GM12878 (cell line): Measurements from ENCODE around the gene PPM1E. TPM values are rescaled to one million over a fixed set of nuclear protein-coding genes. Genes with fewer than 3 reads are reported as not detected.

Source experiments
- ATAC-seq: fragments of 200-7000 bp; cut with Tn5 transposase; 3 replicates; pipeline ENCODE4 v1.9.1; 2020; ENCODE audit warnings: mild to moderate bottlenecking, moderate library complexity
- BruUV-seq: library from RNA; stranded (reverse); fragments of 400-500 nt; replicated peaks from 2 replicates; lab custom pipeline; 2021; lab: Mats Ljungman, UMichigan
- CTCF ChIA-PET: fragments of 300-600 bp; sonication (Branson Sonifier 250); formaldehyde crosslinking; extraction: SDS; loops from one replicate; lab custom pipeline; 2021; ENCODE audit warnings: inconsistent platforms; lab: Yijun Ruan, JAX
- POLR2A ChIA-PET: fragments of 350-600 bp; formaldehyde crosslinking; extraction: SDS; loops from one replicate; lab custom pipeline; 2021; ENCODE audit warnings: inconsistent platforms; lab: Charles Lee
- RAD21 ChIA-PET: fragments of 300-600 bp; sonication (Branson Sonifier 250); formaldehyde crosslinking; loops from one replicate; lab custom pipeline; 2023; ENCODE audit warnings: antibody characterized with exemption; ENCODE audit not compliant: unreplicated experiment; lab: Charles Lee
- SMC1A ChIA-PET: fragments of 300-600 bp; sonication (Branson Sonifier 250); formaldehyde crosslinking; loops from one replicate; lab custom pipeline; 2023; ENCODE audit not compliant: unreplicated experiment, uncharacterized antibody; lab: Charles Lee
- DNase-seq: peaks from one replicate; pipeline ENCODE4 v3.0.0-alpha.2; 2011; ENCODE audit warnings: low read depth, low spot score
- FAIRE-seq: peaks from 3 replicates; lab custom pipeline; 2011; peaks lifted over from hg19 to GRCh38; lab: Jason Lieb, UNC
- H2AFZ ChIP-seq: 2 replicates; pipeline ENCODE4 v1.6.0; 2011; ENCODE audit warnings: low read depth, low read length, control low read depth; ENCODE audit not compliant: control insufficient read depth
- H3K27ac ChIP-seq: 2 replicates; pipeline ENCODE4 v1.5.1; 2011; ENCODE audit warnings: control low read depth; ENCODE audit not compliant: control insufficient read depth, insufficient read depth
- H3K27me3 ChIP-seq, 2 experiments: replicated peaks in 1 of 2; 2 replicates each; pipeline versions ENCODE4 v1.6.0 to v1.6.1; 2011; ENCODE audit warnings: low read length in 1 of 2; ENCODE audit not compliant: control insufficient read depth in 2 of 2, insufficient read depth in 2 of 2
- H3K36me3 ChIP-seq, 2 experiments: 2 replicates each; pipeline ENCODE4 v1.5.1; 2011; ENCODE audit warnings: low read length in 1 of 2; ENCODE audit not compliant: control insufficient read depth in 2 of 2, insufficient read depth in 2 of 2
- H3K4me1 ChIP-seq: 2 replicates; pipeline ENCODE4 v1.6.1; 2011; ENCODE audit warnings: mild to moderate bottlenecking, low read length, moderate library complexity, mixed read lengths; ENCODE audit not compliant: control insufficient read depth, insufficient read depth
- H3K4me2 ChIP-seq: 2 replicates; pipeline ENCODE4 v1.6.0; 2011; ENCODE audit warnings: control low read depth; ENCODE audit not compliant: control insufficient read depth, insufficient read depth
- H3K4me3 ChIP-seq: fragments of 200-600 bp; sonication (generic); 2 replicates; pipeline ENCODE4 v1.5.1; 2016
- H3K79me2 ChIP-seq: 2 replicates; pipeline ENCODE4 v1.6.0; 2011; ENCODE audit warnings: low read length; ENCODE audit not compliant: control insufficient read depth, insufficient read depth
- H3K9ac ChIP-seq: 2 replicates; pipeline ENCODE4 v1.8.0; 2011; ENCODE audit warnings: low read length, control low read depth, mixed read lengths; ENCODE audit not compliant: control insufficient read depth, insufficient read depth
- H3K9me3 ChIP-seq: replicated peaks from 3 replicates; pipeline ENCODE4 v1.5.1; 2011; ENCODE audit warnings: mild to moderate bottlenecking, low read length; ENCODE audit not compliant: control insufficient read depth, insufficient read depth
- H4K20me1 ChIP-seq: 2 replicates; pipeline ENCODE4 v1.6.0; 2011; ENCODE audit not compliant: control insufficient read depth, insufficient read depth
- CBFB ChIP-seq: IDR thresholded peaks from 2 replicates; pipeline ENCODE4 v1.6.1; 2016; ENCODE audit warnings: antibody characterized with exemption, low read depth
- CHD4 ChIP-seq: fragments of 200-600 bp; sonication (generic); IDR thresholded peaks from 2 replicates; pipeline ENCODE4 v1.6.1; 2016; ENCODE audit warnings: mild to moderate bottlenecking
- HDAC2 ChIP-seq: fragments of 200-600 bp; sonication (generic); IDR thresholded peaks from 2 replicates; pipeline ENCODE4 v1.6.1; 2017
- RB1 ChIP-seq: fragments of 450-650 bp; formaldehyde crosslinking; IDR thresholded peaks from 2 replicates; pipeline ENCODE4 v1.6.1; 2017; ENCODE audit warnings: mild to moderate bottlenecking, borderline replicate concordance
- WGBS: methylation state at CpG from one replicate; pipeline ENCODE4 v1.1.6; 2016; ENCODE audit warnings: low lambda C conversion rate; ENCODE audit not compliant: insufficient replicate concordance, insufficient coverage; ENCODE audit errors: missing lambda C conversion rate; 5-methylcytosine and 5-hydroxymethylcytosine counted together
- in situ Hi-C: fragments of 300-500 bp; cut with MboI; formaldehyde crosslinking; loops from 9 replicates; pipeline ENCODE4 v1.14.3; 2018; ENCODE audit warnings: mixed read lengths
- intact Hi-C: fragments of 100-400 bp; cut with micrococcal nuclease; formaldehyde crosslinking; loops from one replicate; pipeline ENCODE4 v1.14.2; 2022; ENCODE audit not compliant: unreplicated experiment
- polyA plus RNA-seq, 11 experiments: library from polyadenylated mRNA; depleted of rRNA in 4 of 11; unstranded in 6 of 11; stranded (reverse) in 5 of 11; fragments of >200 nt; fragmentation: Nextera tagmentation in 4 of 11; fragmentation: Illumina TruSeq in 1 of 11; extraction: Ambion mirVana in 4 of 11; extraction: Trizol in 1 of 11; gene quantifications; 1 replicate in 1 of 11; 2 replicates in 10 of 11; pipeline versions ENCODE4 v1.2.1 to v1.2.3, GENCODE V29; 2011 to 2016; ENCODE audit warnings: inconsistent platforms in 2 of 11, missing spikeins in 2 of 11, low read depth in 1 of 11
- total RNA-seq, 4 experiments: library from RNA; depleted of rRNA in 3 of 4; stranded (reverse); fragments of >200 nt in 3 of 4; fragmentation: Illumina TruSeq in 1 of 4; extraction: Trizol in 1 of 4; gene quantifications; 2 replicates each; pipeline versions ENCODE4 v1.2.1 to v1.2.3, GENCODE V29; 2013 to 2021
- TF ChIP-seq, protein P1 (sequence below): fragments of 450-650 bp; IDR thresholded peaks from 2 replicates; pipeline ENCODE4 v1.6.1; 2017; ENCODE audit warnings: antibody characterized with exemption, mild to moderate bottlenecking, moderate library complexity

Gene PPM1E
- total and polyA plus RNA-seq, 10 of the 15 experiments (the other 5 are each of a cell fraction or from before 2014, with no cell fraction given) = 0.07 to 0.28 (median 0.16) TPM

- no peak overlapping the region for H3K27ac ChIP-seq
- RAD21 ChIA-PET = no interaction called here
- CTCF ChIA-PET = no interaction called here
- no peaks in the 10 kb centered on the region for H3K4me1 ChIP-seq
- SMC1A ChIA-PET = interaction anchor here (1.4 kb wide), 1 partner anchor 171 kb away, joined by 3 read pairs; no protein-coding TSS in a partner anchor
- no peak overlapping the region for H2AFZ ChIP-seq
- no peaks in the 10 kb centered on the region for H3K79me2 ChIP-seq
- no TSS peak for BruUV-seq
- TF ChIP-seq, protein P1, sequence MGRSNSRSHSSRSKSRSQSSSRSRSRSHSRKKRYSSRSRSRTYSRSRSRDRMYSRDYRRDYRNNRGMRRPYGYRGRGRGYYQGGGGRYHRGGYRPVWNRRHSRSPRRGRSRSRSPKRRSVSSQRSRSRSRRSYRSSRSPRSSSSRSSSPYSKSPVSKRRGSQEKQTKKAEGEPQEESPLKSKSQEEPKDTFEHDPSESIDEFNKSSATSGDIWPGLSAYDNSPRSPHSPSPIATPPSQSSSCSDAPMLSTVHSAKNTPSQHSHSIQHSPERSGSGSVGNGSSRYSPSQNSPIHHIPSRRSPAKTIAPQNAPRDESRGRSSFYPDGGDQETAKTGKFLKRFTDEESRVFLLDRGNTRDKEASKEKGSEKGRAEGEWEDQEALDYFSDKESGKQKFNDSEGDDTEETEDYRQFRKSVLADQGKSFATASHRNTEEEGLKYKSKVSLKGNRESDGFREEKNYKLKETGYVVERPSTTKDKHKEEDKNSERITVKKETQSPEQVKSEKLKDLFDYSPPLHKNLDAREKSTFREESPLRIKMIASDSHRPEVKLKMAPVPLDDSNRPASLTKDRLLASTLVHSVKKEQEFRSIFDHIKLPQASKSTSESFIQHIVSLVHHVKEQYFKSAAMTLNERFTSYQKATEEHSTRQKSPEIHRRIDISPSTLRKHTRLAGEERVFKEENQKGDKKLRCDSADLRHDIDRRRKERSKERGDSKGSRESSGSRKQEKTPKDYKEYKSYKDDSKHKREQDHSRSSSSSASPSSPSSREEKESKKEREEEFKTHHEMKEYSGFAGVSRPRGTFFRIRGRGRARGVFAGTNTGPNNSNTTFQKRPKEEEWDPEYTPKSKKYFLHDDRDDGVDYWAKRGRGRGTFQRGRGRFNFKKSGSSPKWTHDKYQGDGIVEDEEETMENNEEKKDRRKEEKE = no peak
- no peak for TF ChIP-seq CHD4
- no peak for TF ChIP-seq RB1
- TF ChIP-seq CBFB = no peak
- TF ChIP-seq HDAC2 = no peak
- TF ChIP-seq, all 136 proteins: peak for 0
- no peaks in the 10 kb centered on the region for H4K20me1 ChIP-seq
- H3K4me3 ChIP-seq = no peak overlapping the region
- intact Hi-C loops = no loop called here
- H3K36me3 ChIP-seq = no peaks in the 10 kb centered on the region
- DNase-seq (no peak), ATAC-seq (no peak), FAIRE-seq (no peak)
- H3K4me2 ChIP-seq = no peak overlapping the region
- in situ Hi-C loops = no loop called here
- POLR2A ChIA-PET = interaction anchor here (0.7 kb wide), 1 partner anchor 552 kb away, joined by 3 read pairs; no protein-coding TSS in a partner anchor
- no peaks in the 10 kb centered on the region; a peak in 1 of 4 replicates for H3K27me3 ChIP-seq
- 38% methylated on average over 7 of the region's 7 CpGs for WGBS
- H3K9ac ChIP-seq = no peak overlapping the region
- H3K9me3 ChIP-seq = no peaks in the 10 kb centered on the region
Observed at GRCh38 chr17:58788199-58788598, 32.5 kb downstream of the PPM1E start.
